NCI-H524 (cell line): ENCODE measurements around the gene FLACC1.
"Not testable (repeated sequence)": the region's sequence is repeated elsewhere in the genome, so short reads cannot be mapped to it uniquely, and the experiment has no call there.

ENCODE experiments used
- DNase-seq, 2 experiments: peaks; one replicate each; lab custom pipeline; 2025; lab: John Stamatoyannopoulos, UW

Gene FLACC1

GRCh38 chr2:201357221-201357620, at the start of gene FLACC1:
Gene FLACC1 (minus strand): TSS chr2:201357345. CDS start chr2:201351404, 5,941 bp downstream.
- no peak for DNase-seq

GRCh38 chr2:201406077-201406662, 49.0 kb upstream of the FLACC1 start:
- DNase-seq, result peak in 1 of 2 experiments; percentile 13

GRCh38 chr2:201404699-201405280, 47.6 kb upstream of the FLACC1 start:
- DNase-seq, result no peak

GRCh38 chr2:201403880-201404279, 46.7 kb upstream of the FLACC1 start:
- DNase-seq, result peak; percentile 41 to 49

- DNase-seq, result no peak
Measured at GRCh38 chr2:201402651-201403562, 45.8 kb upstream of the FLACC1 start.

- DNase-seq, result no peak
Measured at GRCh38 chr2:201401815-201402214, 44.7 kb upstream of the FLACC1 start.

GRCh38 chr2:201396595-201396994, 39.5 kb upstream of the FLACC1 start:
- DNase-seq, result no peak

GRCh38 chr2:201383136-201383535, 26.0 kb upstream of the FLACC1 start:
- no peak for DNase-seq

GRCh38 chr2:201378496-201379397, 21.6 kb upstream of the FLACC1 start:
- DNase-seq, result no peak

- no peak for DNase-seq
Measured at GRCh38 chr2:201377218-201377617, 20.1 kb upstream of the FLACC1 start.

- DNase-seq, result no peak
Measured at GRCh38 chr2:201369775-201370174, 12.6 kb upstream of the FLACC1 start.

- not testable (repeated sequence) for DNase-seq
Measured at GRCh38 chr2:201369318-201369717, 12.2 kb upstream of the FLACC1 start.

GRCh38 chr2:201366146-201366545, 9.0 kb upstream of the FLACC1 start:
- no peak for DNase-seq

- peak in 1 of 2 experiments; percentile 46 for DNase-seq
Measured at GRCh38 chr2:201363857-201364560, 6.9 kb upstream of the FLACC1 start.

GRCh38 chr2:201362396-201362795, 5.3 kb upstream of the FLACC1 start:
- no peak for DNase-seq

- no peak for DNase-seq
Measured at GRCh38 chr2:201361078-201361733, 4.1 kb upstream of the FLACC1 start.

- DNase-seq, result no peak
Measured at GRCh38 chr2:201360256-201360655, 3.1 kb upstream of the FLACC1 start.

- no peak for DNase-seq
Measured at GRCh38 chr2:201358684-201359083, 1.5 kb upstream of the FLACC1 start.

GRCh38 chr2:201353116-201353515, 4.0 kb downstream of the FLACC1 start:
- DNase-seq, result no peak

GRCh38 chr2:201350879-201351278, 6.3 kb downstream of the FLACC1 start:
- DNase-seq, result no peak

- DNase-seq, result no peak
Measured at GRCh38 chr2:201349601-201350000, 7.5 kb downstream of the FLACC1 start.
